Inferior parietal cortex (tissue), 1 donor: ENCODE results near the gene PVALEF.

Source experiments
- DNase-seq: peaks from one replicate; pipeline ENCODE4 v3.0.0-alpha.2; 2016; ENCODE audit errors: extremely low spot score

PVALEF gene

DNA sequence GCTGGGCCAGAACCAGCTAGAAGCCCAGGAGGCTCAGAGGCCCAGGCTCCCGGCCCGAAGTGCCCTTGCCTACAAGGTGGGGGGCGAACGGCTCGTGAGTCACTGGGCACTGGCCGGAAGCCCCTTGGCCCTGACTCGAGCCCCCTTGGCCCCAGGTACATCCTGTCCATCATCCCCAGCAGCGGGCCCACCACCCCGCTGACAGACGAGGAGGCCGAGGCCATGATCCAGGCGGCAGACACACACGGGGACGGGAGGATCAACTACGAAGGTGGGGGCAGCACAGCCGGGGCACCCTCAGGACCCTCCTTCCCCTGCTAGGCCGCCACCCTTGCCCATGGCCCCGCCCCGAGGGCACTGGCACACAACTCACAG lies 16.5 kb downstream of the PVALEF start:
- no peak for DNase-seq

DNA sequence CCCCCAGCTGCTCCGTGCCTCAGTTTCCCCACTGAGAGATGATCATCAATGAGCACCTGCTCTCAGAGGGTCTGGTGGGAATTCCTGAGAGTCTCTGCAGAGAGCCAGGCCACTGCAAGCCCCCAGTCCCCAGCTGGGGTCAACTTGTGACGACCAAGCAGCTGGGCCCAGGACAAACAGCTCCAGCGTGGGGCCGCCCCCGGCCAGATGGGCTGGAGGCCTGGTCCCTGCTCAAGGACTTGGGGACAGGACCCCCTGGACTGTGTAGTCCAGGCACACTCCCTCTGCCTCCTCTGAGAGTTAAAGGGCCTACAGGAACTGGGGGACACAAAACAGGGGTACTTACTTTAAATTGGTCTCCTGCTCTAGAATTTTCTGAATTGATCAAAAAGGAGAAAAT lies 17.3 kb downstream of the PVALEF start:
- DNase-seq: no peak

DNA sequence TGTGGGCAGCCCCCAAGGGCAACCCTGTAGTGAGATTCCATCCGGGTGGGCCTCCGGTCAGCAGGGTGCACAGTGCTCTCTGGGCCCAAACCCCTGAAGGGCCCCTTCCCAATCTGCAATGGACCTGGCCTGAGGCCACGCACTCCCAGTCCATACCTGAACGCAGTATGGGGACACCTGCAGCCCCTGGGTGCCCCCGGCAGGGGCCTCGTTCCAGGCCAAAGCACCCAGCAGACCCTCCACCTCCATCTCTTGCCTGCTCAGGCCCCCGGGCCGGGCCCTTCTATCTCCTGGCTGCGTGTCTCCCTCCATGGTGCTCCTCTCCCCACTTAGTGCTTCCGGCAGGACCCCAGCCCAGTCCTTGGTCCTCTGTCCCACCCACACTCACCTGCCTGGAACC lies 18.0 kb downstream of the PVALEF start:
- no peak for DNase-seq

DNA sequence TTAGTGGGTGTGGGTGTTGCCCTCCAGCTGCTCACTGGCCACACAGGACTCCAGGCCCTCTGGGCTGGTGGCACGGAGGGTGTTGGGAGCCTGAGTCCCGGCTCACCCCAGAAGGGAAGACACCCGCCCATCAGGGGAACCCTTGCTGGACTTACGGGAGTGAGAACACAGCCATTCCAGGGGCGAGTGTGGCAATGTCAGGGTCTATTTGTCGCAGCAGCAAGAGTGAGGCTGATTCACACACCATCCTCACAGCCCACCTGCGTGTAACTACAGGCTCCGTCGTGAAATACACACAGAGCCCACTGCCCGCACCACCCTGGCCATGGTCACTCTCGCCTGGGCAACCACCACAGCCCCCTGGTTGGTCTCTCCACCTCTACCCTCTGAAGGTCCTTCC lies 18.5 kb downstream of the PVALEF start:
- DNase-seq: no peak

DNA sequence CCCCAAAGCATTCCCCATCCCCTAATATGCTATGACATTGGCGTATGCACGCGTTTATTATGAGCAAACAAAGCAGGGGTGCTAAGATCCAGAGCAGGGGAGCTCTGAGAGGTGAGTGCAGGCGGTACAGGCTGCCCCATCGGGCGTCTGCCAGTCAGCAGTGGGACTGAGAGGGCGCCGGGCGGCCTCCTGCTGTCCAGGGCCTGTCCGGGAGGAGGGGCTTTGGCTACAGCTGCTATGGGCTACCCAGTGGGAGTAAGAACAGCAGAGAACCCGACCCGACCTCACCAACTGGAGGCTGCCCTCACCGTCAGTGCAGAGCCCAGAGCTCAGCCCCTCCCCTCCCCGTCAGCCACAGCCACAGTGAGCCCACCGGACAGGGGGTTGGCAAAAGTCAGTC lies 19.2 kb downstream of the PVALEF start:
- DNase-seq: no peak

DNA sequence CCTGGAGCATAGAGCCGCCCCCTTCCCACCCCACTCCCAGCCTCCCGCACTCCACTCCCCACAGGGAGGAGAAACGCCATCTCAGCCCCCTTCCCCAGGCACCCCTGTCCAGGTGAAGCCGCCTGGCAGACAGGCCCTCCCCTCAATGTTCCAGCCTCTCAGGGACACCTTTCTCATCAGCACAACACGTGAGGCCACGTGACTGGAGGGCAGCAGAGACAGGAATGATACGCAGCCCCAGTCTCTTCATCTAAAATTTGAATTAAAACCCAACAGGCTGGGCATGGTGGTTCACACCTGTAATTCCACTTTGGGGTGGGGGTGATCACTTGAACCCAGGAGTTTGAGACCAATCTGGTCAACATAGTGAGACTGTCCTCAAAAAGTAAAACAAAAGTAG lies 20.9 kb downstream of the PVALEF start:
- no peak for DNase-seq

DNA sequence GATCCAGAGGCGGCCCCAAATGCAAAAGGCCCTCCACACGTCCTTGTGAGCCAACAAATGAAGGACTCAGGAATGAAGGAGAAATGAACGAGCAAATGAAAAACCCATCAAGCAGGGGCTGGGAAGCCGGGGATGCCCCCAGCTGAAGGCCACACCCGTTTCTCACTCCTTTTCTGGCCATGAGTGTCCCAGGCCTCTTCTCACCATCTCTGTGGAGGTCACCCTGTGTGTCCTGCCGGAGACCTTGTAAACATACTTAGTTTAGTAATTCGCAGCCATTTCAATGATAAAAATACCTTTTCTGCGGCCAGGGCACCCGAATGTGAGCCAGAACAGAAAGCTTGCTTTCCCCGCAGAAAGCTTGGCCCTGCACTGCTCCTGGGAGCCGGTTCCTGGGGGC lies 21.8 kb downstream of the PVALEF start:
- no peak for DNase-seq

DNA sequence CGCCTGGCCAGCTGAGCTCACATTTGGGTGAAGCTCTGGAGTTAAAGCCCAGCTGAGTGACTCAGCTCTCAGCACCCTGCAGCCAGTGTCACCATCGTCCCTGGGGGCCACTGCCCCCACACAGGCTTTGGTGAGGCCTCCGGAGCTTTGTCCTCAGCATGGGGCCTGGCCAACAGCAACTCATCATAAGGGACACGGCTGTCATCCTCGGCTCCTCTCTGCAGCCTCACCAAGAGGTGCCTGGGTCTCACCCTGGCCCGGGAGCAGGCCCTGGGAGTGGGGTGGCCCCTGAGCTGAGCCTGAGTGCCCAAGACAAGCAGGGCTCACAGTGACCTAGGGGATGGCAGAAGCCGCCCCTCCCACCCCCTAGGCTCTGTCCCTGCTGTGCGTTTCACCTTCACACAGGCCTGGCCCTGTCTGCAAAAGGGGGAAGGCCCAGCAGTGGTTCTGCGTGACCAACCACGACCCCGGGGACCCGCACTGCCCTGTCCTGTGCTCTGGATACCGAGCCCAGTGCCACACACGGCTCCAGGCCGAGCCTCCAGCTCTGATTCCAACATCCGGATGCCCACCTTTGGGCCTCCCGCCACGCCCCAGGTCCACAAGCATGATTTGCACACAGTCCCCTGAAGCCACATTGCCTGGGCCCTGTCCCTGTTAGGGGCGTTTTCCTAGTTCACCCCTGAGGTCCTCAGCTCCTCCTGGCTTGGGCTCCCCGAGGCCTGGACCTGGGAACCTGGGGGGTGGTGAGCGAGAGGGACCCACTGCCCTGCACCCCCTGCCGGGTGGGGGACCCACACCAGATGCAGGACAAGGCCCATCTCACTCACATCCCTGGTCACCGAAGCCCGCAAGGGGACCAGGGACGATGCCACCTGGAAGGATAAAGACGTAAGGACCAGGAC lies 22.5 kb downstream of the PVALEF start:
- no peak for DNase-seq

DNA sequence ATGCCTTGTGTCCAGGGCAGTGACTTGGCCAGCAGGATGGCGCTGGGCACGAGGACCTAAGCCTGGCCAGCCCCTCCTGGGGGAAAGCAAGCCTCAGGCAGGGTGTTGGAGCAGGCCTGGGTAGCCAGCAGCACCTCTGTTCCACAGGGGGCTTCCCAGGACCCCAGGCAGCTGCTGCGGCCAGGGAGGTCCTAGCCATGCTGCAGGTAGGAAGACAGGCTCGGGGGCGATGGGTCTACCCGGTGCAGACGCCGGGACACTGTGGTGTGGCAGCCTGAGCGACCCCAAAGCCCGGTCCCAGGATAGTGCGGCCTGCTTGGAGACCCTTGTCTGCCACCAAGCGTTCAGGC lies 23.2 kb downstream of the PVALEF start:
- DNase-seq: no peak

DNA sequence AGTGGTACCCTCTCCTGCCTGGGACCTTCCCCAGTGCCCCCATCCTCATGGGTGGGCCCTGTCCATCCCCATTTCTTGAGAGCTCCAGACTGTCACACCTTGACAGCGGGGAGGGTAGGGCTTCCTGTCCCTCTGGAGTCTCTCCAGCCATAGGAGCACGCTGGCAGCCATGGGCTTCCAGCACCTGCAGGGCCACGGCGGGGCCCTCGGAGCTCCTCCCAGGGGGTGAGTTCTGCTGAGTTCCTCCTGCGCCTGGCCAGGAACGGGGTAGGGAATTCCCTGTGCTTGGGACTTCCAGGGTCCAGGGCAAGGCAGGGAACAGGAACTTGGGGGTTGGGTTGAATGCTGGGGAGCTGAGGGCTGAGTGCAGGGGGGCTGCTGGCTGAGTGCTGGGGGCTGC lies 23.7 kb downstream of the PVALEF start:
- DNase-seq: no peak

DNA sequence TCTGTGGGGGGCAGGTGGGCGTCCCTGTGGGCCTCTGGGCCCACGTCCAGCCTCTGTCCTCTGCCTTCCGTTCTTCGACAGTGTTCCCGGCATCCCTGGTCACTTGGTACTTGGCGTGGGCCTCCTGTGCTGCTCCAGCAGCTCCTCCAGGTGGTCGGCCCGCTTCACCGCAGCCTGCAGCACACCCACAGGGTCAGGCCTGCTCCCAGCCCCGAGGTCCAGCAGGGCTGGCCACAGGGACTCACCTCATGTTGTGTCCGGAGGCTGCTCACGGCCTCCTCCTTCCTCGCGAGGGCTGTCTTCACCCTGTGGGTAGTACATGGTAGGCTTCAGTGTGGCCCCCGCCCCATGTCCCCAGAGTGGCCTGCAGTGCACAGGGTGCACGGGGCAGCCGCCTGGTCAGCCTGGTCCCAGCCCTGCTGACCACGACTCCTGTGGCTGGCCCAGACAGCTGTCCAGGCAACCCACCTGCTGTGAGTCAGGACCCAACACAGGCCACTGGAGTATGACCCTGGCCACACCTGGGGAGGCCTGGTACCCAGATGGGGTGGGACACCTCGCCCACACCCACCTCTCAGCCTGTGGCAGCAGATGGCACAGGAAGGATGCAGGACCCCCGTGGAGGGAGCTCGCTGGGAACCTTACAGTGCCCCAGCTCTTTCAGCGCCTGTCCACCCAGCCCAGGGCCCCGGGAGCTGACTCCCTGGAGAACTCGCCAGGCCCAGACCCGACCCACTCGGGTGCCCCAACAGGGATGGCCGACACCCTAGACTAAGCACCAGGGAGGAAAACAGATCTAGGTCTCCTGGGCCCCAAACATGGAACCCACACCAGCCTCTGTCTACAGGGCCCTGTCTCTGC lies 24.6 kb downstream of the PVALEF start:
- peak; percentile 4 for DNase-seq

DNA sequence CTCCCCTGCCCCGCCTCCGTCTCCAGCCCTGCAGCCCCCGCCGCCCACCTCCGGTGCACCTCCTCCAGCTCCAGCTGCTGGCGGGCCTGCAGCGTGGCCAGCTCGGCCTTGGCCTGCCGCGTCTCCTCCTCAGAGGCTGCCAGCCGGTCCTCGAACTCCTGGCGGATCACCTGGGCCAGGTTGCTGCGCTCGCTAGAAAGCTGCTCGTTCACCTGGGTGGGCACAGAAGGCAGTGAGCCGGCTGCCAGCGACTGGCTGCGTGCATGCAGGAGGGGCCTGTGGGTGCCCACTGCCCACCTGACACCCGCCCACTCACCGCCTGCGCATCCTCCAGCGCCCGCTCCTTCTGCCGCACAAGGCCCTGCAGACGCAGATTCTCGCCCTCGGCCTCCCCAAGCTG lies 25.3 kb downstream of the PVALEF start:
- DNase-seq: no peak

DNA sequence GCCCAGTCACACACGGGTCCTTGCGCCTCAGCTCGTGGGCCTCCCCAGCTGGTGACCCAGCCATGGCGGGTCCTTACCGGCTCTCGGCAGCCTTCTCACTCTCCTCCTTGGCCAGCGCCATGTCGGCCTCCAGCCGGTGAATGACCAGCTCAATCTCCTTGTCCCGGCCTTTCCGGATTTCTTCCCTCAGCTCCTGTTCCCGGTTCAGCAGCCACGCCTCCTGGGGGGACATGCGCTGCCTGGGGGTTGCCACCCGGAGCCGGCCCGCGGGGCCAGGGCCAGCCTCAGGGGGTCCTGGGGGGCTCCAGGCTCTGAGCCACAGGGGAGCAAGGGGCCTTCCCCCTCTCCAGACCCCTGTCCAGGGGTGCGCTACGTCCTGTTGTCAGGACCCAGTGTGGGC lies 25.8 kb downstream of the PVALEF start:
- no peak for DNase-seq

DNA sequence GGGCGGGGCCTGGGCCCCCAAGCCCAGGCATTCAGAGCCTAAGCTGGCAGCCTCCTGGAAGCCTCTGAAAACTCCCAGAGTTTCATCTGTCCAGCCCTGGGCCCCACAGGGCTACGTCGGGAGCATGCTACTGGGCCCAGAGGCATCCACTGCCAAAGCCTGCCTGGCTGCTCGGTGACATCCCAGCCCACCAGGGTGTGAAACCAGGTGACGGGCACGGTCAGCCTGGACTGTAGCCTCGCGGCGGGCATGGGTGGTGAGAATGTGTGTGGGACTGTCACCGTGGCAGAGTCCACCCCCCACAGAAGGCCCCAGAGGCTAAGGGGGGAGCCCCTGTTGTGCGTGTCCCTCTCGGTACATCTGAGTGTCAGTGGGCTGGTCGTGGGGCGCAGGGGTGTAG lies 26.3 kb downstream of the PVALEF start:
- DNase-seq: no peak

DNA sequence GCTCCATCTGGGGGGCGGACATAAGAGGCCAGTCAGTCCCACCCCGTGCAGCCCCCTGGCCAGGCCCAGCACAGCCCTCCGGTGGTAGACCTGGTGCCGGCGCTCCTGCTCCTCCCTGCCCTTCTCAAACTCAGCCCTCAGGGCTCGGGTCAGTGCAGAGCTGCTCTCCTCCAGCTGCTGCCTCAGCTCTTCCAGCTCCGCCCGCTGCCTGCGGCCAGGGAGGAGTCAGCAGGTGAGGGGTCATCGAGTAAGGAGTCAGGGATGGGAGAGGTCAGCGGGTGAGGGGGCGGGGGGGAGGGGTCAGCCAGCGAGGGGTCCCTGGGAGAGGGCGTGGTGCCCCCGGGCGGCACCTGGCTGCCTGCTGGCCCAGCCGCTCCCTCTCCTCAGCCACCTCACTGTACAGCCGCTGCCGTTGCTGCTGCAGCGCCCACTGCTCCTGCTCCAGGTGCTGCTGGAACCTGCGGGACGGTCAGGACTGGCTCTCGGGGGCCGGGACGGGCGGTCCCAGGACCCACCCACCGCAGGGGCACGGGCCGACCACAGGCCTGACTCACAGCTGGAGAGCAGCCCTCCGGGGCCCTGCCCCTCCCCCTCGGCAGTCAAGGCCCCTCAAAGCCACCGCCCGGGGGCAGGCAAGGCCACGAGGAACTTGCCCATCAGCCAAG lies 27.2 kb downstream of the PVALEF start:
- DNase-seq: no peak

DNA sequence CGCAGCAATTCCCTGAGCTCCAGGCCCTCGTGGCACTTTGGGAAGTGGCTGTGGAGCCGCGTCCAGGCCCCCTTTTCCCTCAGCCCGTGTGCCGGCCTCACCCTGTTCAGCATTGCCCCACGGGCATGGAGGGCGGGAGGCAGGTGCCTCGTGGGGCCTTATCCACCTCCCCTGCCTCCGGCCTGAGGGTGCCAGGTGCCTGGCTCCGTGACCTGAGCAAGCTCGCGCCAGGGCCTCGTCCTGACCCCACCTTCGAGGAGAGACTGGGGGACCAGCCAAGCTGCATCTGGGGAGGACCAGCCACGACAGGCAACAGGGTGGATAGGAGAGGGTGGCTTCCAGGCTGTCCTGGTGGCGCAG lies 27.7 kb downstream of the PVALEF start:
- DNase-seq: no peak

DNA sequence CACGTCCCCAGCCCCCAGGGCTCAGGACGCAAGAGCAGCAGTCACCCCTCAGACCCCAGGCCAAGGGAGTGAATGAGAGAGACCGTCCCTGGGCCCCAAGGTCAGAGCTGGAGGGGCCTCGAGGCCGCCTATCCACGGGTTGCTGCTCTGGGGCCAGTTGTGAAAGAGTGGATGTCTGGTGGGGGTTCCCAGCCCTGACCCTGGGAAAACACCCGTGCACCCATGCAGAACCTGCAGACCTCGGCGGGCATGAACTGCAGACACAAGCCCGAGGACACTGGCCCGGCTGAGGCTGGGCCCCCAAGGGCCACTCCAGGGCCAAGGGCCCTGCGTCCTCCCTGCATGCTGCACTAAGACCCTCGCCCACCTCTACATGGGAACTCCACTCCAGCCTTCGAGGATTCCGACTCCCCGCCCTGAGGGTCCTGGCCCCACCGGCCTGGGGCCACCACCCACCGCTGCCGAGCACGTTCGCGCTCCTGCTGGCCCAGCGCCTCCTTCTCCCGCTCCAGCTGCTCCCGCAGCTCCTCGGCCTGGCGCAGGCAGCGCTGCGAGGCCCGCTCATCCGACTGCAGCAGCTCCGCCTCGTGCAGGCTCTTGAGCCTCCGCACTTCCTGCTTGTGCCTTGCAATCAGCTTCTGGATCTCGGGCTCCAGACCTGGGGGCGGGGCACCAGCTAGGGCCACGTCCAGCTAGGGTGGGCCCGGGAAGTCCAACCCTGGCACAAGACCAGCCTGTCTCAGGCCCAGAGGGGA lies 28.3 kb downstream of the PVALEF start:
- DNase-seq: no peak

DNA sequence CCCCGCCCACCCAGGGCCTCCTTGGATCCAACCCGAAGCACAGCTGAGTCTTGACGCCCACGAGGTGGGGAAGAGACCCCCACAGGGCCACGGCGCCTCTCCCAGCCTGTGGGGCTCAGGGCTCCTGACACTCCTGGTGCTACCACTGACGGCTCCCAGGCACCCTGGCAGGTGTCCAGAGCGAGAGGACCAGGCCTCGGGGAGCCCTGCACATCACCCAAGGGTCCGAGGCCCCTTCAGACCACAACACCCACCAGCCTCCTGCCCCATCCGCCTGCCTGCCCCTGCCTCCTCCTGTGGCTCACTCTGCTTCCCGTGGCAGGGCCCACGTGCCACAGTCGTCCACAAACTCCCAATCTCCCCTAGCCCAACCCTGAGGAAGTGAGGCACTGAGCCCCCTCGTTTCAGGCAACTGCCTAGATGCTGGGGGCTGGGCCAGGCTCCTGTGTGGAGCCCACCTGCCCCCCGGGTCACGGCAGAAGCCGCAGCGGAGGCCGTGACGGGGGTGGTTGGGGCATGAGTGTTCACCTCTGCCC lies 29.0 kb downstream of the PVALEF start:
- DNase-seq: no peak

DNA sequence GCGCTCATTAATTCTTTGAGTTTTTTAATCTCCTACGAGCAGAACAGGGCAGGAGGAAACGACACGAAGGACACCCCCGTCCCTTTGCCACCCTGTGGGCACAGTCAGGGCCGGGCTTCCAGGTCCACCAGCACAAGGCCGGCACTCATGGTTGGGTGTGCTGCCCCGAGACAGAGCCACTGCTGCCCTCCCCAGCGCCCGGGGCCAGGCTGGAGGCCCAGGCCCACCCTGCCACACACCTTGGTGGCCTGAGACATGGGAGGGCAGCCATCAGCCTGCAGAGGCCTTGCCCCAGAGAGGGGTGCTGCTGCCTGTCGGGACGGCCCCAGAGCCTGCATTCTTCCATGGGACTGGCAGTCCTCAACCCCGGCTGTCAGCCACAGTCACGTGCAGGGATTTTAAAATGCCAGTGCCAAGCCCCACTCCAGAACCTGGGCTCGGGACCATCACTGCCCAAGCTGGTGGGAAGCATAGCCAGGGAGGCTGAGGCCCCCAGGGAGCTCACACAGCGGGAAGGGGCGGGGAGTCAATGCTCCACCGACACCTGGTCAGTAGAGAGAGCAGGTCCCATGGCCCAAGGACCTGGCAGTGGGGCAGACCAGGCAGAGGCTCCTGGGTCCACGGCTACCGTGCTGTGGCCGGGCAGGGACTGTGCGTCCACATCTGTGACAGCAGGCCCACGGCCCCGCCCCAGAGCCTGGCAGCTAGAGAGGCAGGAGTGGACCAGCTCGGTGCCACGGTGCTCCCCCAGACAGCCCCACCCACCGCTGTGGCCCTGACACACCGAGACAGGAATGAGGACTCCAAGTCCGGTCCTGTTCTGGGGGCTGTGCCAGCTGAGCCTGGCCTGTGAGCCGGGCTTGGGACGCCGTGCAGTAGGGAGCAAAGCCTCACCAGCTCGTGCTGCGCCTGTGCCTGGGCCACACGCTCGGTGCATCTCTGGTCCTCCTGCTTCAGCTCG lies 29.9 kb downstream of the PVALEF start:
- no peak for DNase-seq

DNA sequence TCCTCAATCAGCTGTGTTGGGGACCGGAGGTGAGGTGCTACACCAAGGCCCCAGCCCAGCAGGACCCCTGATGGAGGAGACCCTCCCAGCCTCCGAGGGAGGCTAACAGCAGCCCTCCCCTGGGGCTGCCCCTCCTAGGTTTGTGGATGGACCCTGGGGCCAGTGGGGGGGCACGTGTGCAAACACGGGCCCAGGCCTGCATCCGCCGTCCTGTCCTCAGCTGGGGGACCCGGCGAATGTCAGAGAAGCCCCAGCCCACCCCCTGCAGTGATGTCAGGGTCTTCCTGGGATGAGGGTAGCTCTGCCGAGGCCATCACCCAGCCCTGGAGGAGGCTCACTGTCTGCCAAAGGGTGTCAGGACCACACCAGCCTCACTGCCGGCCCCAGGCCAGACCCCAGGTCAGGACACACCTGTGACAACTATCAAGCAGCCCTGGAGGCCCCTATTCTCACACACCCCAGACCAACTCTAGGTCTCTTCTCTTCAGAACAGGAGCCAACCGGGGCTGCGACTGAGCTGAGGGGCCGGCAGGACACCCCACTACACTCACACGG lies 30.7 kb downstream of the PVALEF start:
- no peak for DNase-seq
